Keratinocyte (primary cell): Measurements from ENCODE around the gene MVB12B. TPM values are rescaled to one million over a fixed set of nuclear protein-coding genes. Genes with fewer than 3 reads are reported as not detected.

Experiments used
- DNase-seq: peaks from one replicate; pipeline ENCODE4 v3.0.0-alpha.2; 2011; ENCODE audit warnings: low read depth, missing footprints, low spot score
- FAIRE-seq: peaks from 2 replicates; lab custom pipeline; 2011; peaks lifted over from hg19 to GRCh38; lab: Jason Lieb, UNC
- H2AFZ ChIP-seq: 2 replicates; pipeline ENCODE4 v1.6.0; 2012; ENCODE audit warnings: low read length, control low read depth, inconsistent platforms; ENCODE audit not compliant: control insufficient read depth
- H3K27ac ChIP-seq: 2 replicates; pipeline ENCODE4 v1.5.1; 2011; ENCODE audit warnings: low read length; ENCODE audit not compliant: control insufficient read depth, insufficient read depth
- H3K27me3 ChIP-seq: 3 replicates; pipeline ENCODE4 v1.6.0; 2011; ENCODE audit warnings: low read length; ENCODE audit not compliant: control insufficient read depth, insufficient read depth; ENCODE audit errors: extremely low read depth
- H3K36me3 ChIP-seq, 2 experiments: 2 replicates in 1 of 2; 3 replicates in 1 of 2; pipeline ENCODE4 v1.5.1; 2011; ENCODE audit warnings: low read length in 2 of 2, mild to moderate bottlenecking in 1 of 2; ENCODE audit not compliant: control insufficient read depth in 2 of 2, insufficient read depth in 2 of 2; ENCODE audit errors: extremely low read depth in 1 of 2
- H3K4me1 ChIP-seq: 3 replicates; pipeline ENCODE4 v1.5.1; 2011; ENCODE audit warnings: low read length; ENCODE audit not compliant: control insufficient read depth, insufficient read depth; ENCODE audit errors: extremely low read depth
- H3K4me2 ChIP-seq: 3 replicates; pipeline ENCODE4 v1.6.0; 2011; ENCODE audit warnings: low read depth, low read length; ENCODE audit not compliant: control insufficient read depth, insufficient read depth; ENCODE audit errors: extremely low read depth
- H3K4me3 ChIP-seq, 3 experiments: fragments of 200-600 bp in 1 of 3; sonication (generic) in 1 of 3; 2 replicates in 2 of 3; 3 replicates in 1 of 3; pipeline ENCODE4 v1.5.1; 2011 to 2016; ENCODE audit warnings: low read length in 3 of 3, mild to moderate bottlenecking in 3 of 3, control low read depth in 2 of 3, inconsistent platforms in 1 of 3, low read depth in 1 of 3, mixed read lengths in 1 of 3, mixed run types in 1 of 3, moderate library complexity in 1 of 3; ENCODE audit not compliant: control insufficient read depth in 2 of 3, insufficient read depth in 2 of 3; ENCODE audit errors: extremely low read depth in 1 of 3
- H3K79me2 ChIP-seq: 2 replicates; pipeline ENCODE4 v1.6.0; 2012; ENCODE audit warnings: low read length; ENCODE audit not compliant: control insufficient read depth, insufficient read depth
- H3K9ac ChIP-seq: 3 replicates; pipeline ENCODE4 v1.6.0; 2011; ENCODE audit warnings: low read length; ENCODE audit not compliant: control insufficient read depth, insufficient read depth; ENCODE audit errors: extremely low read depth
- H3K9me1 ChIP-seq: 3 replicates; pipeline ENCODE4 v1.6.0; 2011; ENCODE audit warnings: low read length; ENCODE audit not compliant: control insufficient read depth, insufficient read depth; ENCODE audit errors: extremely low read depth
- H3K9me3 ChIP-seq: 2 replicates; pipeline ENCODE4 v1.5.1; 2012; ENCODE audit warnings: low read depth, low read length; ENCODE audit not compliant: control insufficient read depth
- H4K20me1 ChIP-seq: 3 replicates; pipeline ENCODE4 v1.6.0; 2011; ENCODE audit warnings: low read length; ENCODE audit not compliant: control insufficient read depth, insufficient read depth; ENCODE audit errors: extremely low read depth
- EZH2 ChIP-seq: IDR thresholded peaks from one replicate; pipeline ENCODE4 v1.6.1; 2012; ENCODE audit warnings: inconsistent platforms, mild to moderate bottlenecking, low read length, moderate library complexity
- dilution Hi-C: fragments of 300-500 bp; cut with MboI; formaldehyde crosslinking; loops from one replicate; pipeline ENCODE4 v1.7.0; 2020; ENCODE audit warnings: low sequenced_read_pairs; ENCODE audit not compliant: extremely low pct_ligation_motif_present
- polyA plus RNA-seq, 5 experiments: library from polyadenylated mRNA; depleted of rRNA in 3 of 5; stranded (reverse) in 3 of 5; stranded (forward) in 1 of 5; unstranded in 1 of 5; fragments of >200 nt; gene quantifications; 1 replicate in 1 of 5; 2 replicates in 3 of 5; 3 replicates in 1 of 5; pipeline versions ENCODE4 v1.2.1 to v1.2.3, GENCODE V29; 2011 to 2012; ENCODE audit warnings: missing spikeins in 2 of 5, low read depth in 1 of 5, low replicate concordance in 1 of 5
- TF ChIP-seq, protein P1 (sequence below), 3 experiments: IDR thresholded peaks in 1 of 3; conservative IDR thresholded peaks in 1 of 3; optimal IDR thresholded peaks in 1 of 3; 2 replicates in 2 of 3; 3 replicates in 1 of 3; pipeline versions ENCODE3 to v1.5.1; 2011; ENCODE audit warnings: low read length in 3 of 3, mild to moderate bottlenecking in 3 of 3, moderate library complexity in 2 of 3, control low read depth in 1 of 3, inconsistent platforms in 1 of 3; ENCODE audit not compliant: insufficient read depth in 2 of 3; ENCODE audit errors: extremely low read depth in 1 of 3

Gene MVB12B
- polyA plus RNA-seq, 1 donor (not counting 4 experiments of a cell fraction or from before 2014, with no cell fraction given), result 1.2 TPM

DNA sequence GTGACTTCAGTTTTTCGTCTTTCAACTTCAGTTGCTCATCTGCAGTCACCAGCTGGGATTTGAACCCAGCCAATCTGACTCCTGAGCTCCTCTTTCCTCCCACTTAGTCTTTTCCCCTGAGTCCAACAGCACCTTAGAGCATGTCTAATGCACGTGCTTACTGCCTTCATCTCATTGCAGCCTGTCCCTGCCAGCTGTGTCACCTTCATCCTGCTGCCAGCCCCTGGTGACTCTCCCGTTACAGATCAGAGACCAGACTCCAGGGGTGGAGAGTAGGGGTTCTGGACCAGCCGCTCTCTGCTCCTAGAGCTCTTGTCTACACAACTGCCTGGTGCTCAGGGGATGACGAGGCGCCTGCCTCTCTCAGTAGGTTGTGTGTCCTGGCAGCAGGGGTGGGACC lies 154.2 kb downstream of the MVB12B start:
- Histone ChIP-seq H3K9me3 (no peaks in the 10 kb centered on the region), H3K27me3 (no peaks in the 10 kb centered on the region), H2AFZ (no peak overlapping the region), H3K79me2 (no peaks in the 10 kb centered on the region), H3K4me3 (no peak overlapping the region), H3K27ac (no peak overlapping the region), H4K20me1 (no peaks in the 10 kb centered on the region), H3K9me1 (no peaks in the 10 kb centered on the region), H3K9ac (no peak overlapping the region), H3K36me3 (no peaks in the 10 kb centered on the region), H3K4me1 (no peaks in the 10 kb centered on the region), H3K4me2 (no peak overlapping the region)
- TF ChIP-seq, protein P1, sequence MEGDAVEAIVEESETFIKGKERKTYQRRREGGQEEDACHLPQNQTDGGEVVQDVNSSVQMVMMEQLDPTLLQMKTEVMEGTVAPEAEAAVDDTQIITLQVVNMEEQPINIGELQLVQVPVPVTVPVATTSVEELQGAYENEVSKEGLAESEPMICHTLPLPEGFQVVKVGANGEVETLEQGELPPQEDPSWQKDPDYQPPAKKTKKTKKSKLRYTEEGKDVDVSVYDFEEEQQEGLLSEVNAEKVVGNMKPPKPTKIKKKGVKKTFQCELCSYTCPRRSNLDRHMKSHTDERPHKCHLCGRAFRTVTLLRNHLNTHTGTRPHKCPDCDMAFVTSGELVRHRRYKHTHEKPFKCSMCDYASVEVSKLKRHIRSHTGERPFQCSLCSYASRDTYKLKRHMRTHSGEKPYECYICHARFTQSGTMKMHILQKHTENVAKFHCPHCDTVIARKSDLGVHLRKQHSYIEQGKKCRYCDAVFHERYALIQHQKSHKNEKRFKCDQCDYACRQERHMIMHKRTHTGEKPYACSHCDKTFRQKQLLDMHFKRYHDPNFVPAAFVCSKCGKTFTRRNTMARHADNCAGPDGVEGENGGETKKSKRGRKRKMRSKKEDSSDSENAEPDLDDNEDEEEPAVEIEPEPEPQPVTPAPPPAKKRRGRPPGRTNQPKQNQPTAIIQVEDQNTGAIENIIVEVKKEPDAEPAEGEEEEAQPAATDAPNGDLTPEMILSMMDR (optimal IDR thresholded peaks at IDR 0.05 in 1 of 3, IDR thresholded peaks at IDR 0.05 in 1 of 3, conservative IDR thresholded peaks at IDR 0.05 in 1 of 3; ENCODE audit: extremely low read depth in 1 of 3, insufficient read depth in 2 of 3, low read length in 3 of 3), result no peak
- TF ChIP-seq EZH2, result no peak
- DNase-seq (no peak), FAIRE-seq (no peak)
- dilution Hi-C loops, result no loop called here

DNA sequence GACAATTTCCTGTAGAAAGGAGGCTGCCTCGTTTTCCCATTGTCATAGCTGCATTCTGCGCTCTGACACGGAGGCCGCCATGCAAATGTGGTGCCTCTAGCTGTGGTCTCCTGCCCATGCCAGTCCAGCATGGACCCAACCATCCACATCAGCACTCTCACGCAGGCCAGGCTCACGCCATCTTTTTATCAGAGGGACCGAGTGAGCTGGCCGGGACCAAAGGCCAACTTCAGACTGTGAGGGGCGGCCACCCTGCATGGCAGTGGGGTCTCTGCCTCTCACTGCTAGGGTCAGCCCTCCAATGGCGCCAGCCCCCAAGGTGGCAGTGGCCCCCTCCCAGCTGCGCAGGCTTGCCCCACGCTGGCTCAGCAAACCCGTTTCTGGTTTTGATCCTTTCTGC lies 155.2 kb downstream of the MVB12B start:
- Histone ChIP-seq H3K9ac (no peak overlapping the region), H3K4me3 (no peak overlapping the region), H3K27me3 (no peaks in the 10 kb centered on the region), H3K9me1 (no peaks in the 10 kb centered on the region), H3K9me3 (no peaks in the 10 kb centered on the region), H3K4me2 (no peak overlapping the region), H3K79me2 (no peaks in the 10 kb centered on the region), H3K36me3 (no peaks in the 10 kb centered on the region), H2AFZ (no peak overlapping the region), H3K27ac (no peak overlapping the region), H4K20me1 (no peaks in the 10 kb centered on the region), H3K4me1 (no peaks in the 10 kb centered on the region)
- dilution Hi-C loops, result no loop called here
- TF ChIP-seq, protein P1 (optimal IDR thresholded peaks at IDR 0.05 in 1 of 3, IDR thresholded peaks at IDR 0.05 in 1 of 3, conservative IDR thresholded peaks at IDR 0.05 in 1 of 3; ENCODE audit: extremely low read depth in 1 of 3, insufficient read depth in 2 of 3, low read length in 3 of 3), result no peak
- no peak for TF ChIP-seq EZH2
- FAIRE-seq (no peak), DNase-seq (no peak)
